PC-3 (cell line): ENCODE data around the gene PAIP2. TPM values are rescaled to one million over a fixed set of nuclear protein-coding genes. Genes with fewer than 3 reads are reported as not detected.

Experiments used
- ATAC-seq: fragments of 200-7000 bp; cut with Tn5 transposase; 2 replicates; pipeline ENCODE4 v1.9.1; 2020; ENCODE audit warnings: mild to moderate bottlenecking, moderate library complexity
- BruUV-seq: library from RNA; stranded (reverse); fragments of 400-500 nt; replicated peaks from 2 replicates; lab custom pipeline; 2021; lab: Mats Ljungman, UMichigan
- CTCF ChIA-PET: fragments of 300-600 bp; sonication (Branson Sonifier 250); formaldehyde crosslinking; loops from one replicate; lab custom pipeline; 2022; ENCODE audit warnings: antibody characterized with exemption; lab: Charles Lee
- POLR2A ChIA-PET: fragments of 300-600 bp; sonication (Branson Sonifier 250); formaldehyde crosslinking; loops from one replicate; lab custom pipeline; 2022; ENCODE audit warnings: antibody characterized with exemption; ENCODE audit not compliant: unreplicated experiment; lab: Charles Lee
- DNase-seq: peaks from one replicate; pipeline ENCODE4 v3.0.0-alpha.2; 2015
- H2AFZ ChIP-seq: fragments of 300-600 bp; sonication (generic); 2 replicates; pipeline ENCODE4 v1.6.0; 2016; ENCODE audit warnings: antibody characterized with exemption, low read length
- H3F3A ChIP-seq: fragments of 300-600 bp; sonication (generic); one replicate; pipeline ENCODE4 v1.6.0; 2017; ENCODE audit warnings: antibody characterized with exemption, low read length, control low read depth, mild to moderate bottlenecking; ENCODE audit not compliant: unreplicated experiment
- H3K27ac ChIP-seq: fragments of 300-600 bp; sonication (generic); 2 replicates; pipeline ENCODE4 v1.5.1; 2016; ENCODE audit warnings: mild to moderate bottlenecking, low read length
- H3K27me3 ChIP-seq: fragments of 300-600 bp; sonication (generic); 2 replicates; pipeline ENCODE4 v1.6.1; 2016; ENCODE audit warnings: low read length, mixed read lengths
- H3K36me3 ChIP-seq: fragments of 300-600 bp; sonication (generic); 2 replicates; pipeline ENCODE4 v1.6.1; 2016; ENCODE audit warnings: low read depth, mixed run types, low read length, mixed read lengths
- H3K4me1 ChIP-seq: fragments of 300-600 bp; sonication (generic); 2 replicates; pipeline ENCODE4 v1.5.1; 2016; ENCODE audit warnings: low read length; ENCODE audit not compliant: insufficient read depth
- H3K4me2 ChIP-seq: fragments of 300-600 bp; sonication (generic); 2 replicates; pipeline ENCODE4 v1.6.0; 2016; ENCODE audit warnings: low read length
- H3K4me3 ChIP-seq: fragments of 300-600 bp; sonication (generic); 2 replicates; pipeline ENCODE4 v1.5.1; 2016; ENCODE audit warnings: mild to moderate bottlenecking, low read length, mixed read lengths
- H3K79me2 ChIP-seq: fragments of 300-600 bp; sonication (generic); 2 replicates; pipeline ENCODE4 v1.6.1; 2017; ENCODE audit warnings: low read length, mixed read lengths
- H3K9ac ChIP-seq: fragments of 300-600 bp; sonication (generic); 2 replicates; pipeline ENCODE4 v1.6.0; 2016; ENCODE audit warnings: mild to moderate bottlenecking, low read length
- H3K9me2 ChIP-seq: fragments of 300-600 bp; sonication (generic); replicated peaks from 2 replicates; pipeline ENCODE4 v1.6.1; 2016; ENCODE audit warnings: mixed run types, low read length, mixed read lengths
- H3K9me3 ChIP-seq: fragments of 300-600 bp; sonication (generic); 2 replicates; pipeline ENCODE4 v1.6.1; 2016; ENCODE audit warnings: low read length, mixed read lengths
- H4K20me1 ChIP-seq: fragments of 300-600 bp; sonication (generic); 2 replicates; pipeline ENCODE4 v1.6.1; 2016; ENCODE audit warnings: low read length, mixed read lengths
- EZH2 ChIP-seq: fragments of 300-600 bp; sonication (generic); IDR thresholded peaks from one replicate; pipeline ENCODE4 v1.6.1; 2017; ENCODE audit warnings: antibody characterized with exemption, mild to moderate bottlenecking, low read length; ENCODE audit not compliant: unreplicated experiment
- EZH2phosphoT487 ChIP-seq: fragments of 300-600 bp; sonication (generic); IDR thresholded peaks from 2 replicates; pipeline ENCODE4 v1.6.1; 2018; ENCODE audit warnings: mild to moderate bottlenecking, antibody characterized with exemption, low read length, borderline replicate concordance
- intact Hi-C: fragments of 100-400 bp; cut with micrococcal nuclease; formaldehyde crosslinking; loops from 2 replicates; pipeline ENCODE4 v1.9.0; 2023
- total RNA-seq: library from RNA; depleted of rRNA; stranded (reverse); fragments of >200 nt; gene quantifications from 2 replicates; pipeline ENCODE4 v1.2.3, GENCODE V29; 2014
- TF ChIP-seq, protein P1 (sequence below): fragments of 300-600 bp; sonication (generic); conservative IDR thresholded peaks from 2 replicates; pipeline ENCODE4 v1.5.1; 2017; ENCODE audit warnings: antibody characterized with exemption, low read depth, mild to moderate bottlenecking, low read length

Gene PAIP2
- total RNA-seq, 1 experiment from 2014 or later, result 35.1 TPM

DNA sequence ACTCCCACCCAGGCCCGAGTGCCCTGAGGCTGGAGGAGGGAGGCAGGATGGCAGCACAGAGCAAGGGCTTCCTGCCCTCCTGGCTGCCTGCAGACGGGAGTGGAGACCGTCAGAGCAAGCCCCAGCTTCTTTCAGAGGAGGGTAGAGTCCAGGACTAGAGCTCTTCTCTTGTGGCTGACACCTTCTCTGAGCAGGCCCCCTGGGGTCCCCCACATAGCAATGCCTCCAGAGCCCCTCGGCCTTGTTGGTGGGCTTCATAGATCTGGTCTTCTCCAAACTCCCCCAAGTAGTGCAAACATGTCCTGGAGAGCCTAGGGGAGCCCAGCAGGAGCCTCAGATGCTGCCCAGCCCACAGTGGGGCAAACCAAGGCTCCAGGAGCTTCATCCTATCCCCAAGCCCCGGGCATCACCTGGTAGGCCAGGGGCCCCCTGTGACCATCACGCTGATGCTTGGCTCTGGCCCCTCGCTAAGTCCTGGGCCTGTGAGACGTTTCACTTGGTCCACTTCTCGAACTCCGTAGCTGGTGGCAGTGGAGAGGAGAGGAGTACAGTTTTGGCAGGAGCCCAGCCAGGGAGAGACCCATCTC, 46.0 kb downstream of the PAIP2 start:
- Histone ChIP-seq H3K9ac (no peak overlapping the region), H3K27me3 (no peaks in the 10 kb centered on the region), H3K79me2 (peaks cover 10% of the 10 kb centered on the region), H3K9me2 (no peaks in the 10 kb centered on the region), H3F3A (no peaks in the 10 kb centered on the region), H4K20me1 (no peaks in the 10 kb centered on the region), H3K4me2 (no peak overlapping the region), H2AFZ (no peak overlapping the region), H3K4me1 (peaks cover 17% of the 10 kb centered on the region), H3K9me3 (no peaks in the 10 kb centered on the region), H3K4me3 (no peak overlapping the region), H3K27ac (no peak overlapping the region), H3K36me3 (no peaks in the 10 kb centered on the region)
- ATAC-seq (no peak), DNase-seq (no peak)
- ChIA-PET CTCF (interaction anchor here (0.5 kb wide), 1 partner anchor 1636 kb away, joined by 4 read pairs; no protein-coding TSS in a partner anchor), POLR2A (no interaction called here)
- BruUV-seq, result no TSS peak
- TF ChIP-seq EZH2phosphoT487 (no peak), EZH2 (no peak)
- TF ChIP-seq, protein P1, sequence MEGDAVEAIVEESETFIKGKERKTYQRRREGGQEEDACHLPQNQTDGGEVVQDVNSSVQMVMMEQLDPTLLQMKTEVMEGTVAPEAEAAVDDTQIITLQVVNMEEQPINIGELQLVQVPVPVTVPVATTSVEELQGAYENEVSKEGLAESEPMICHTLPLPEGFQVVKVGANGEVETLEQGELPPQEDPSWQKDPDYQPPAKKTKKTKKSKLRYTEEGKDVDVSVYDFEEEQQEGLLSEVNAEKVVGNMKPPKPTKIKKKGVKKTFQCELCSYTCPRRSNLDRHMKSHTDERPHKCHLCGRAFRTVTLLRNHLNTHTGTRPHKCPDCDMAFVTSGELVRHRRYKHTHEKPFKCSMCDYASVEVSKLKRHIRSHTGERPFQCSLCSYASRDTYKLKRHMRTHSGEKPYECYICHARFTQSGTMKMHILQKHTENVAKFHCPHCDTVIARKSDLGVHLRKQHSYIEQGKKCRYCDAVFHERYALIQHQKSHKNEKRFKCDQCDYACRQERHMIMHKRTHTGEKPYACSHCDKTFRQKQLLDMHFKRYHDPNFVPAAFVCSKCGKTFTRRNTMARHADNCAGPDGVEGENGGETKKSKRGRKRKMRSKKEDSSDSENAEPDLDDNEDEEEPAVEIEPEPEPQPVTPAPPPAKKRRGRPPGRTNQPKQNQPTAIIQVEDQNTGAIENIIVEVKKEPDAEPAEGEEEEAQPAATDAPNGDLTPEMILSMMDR, result no peak
- intact Hi-C loops, result no loop called here

DNA sequence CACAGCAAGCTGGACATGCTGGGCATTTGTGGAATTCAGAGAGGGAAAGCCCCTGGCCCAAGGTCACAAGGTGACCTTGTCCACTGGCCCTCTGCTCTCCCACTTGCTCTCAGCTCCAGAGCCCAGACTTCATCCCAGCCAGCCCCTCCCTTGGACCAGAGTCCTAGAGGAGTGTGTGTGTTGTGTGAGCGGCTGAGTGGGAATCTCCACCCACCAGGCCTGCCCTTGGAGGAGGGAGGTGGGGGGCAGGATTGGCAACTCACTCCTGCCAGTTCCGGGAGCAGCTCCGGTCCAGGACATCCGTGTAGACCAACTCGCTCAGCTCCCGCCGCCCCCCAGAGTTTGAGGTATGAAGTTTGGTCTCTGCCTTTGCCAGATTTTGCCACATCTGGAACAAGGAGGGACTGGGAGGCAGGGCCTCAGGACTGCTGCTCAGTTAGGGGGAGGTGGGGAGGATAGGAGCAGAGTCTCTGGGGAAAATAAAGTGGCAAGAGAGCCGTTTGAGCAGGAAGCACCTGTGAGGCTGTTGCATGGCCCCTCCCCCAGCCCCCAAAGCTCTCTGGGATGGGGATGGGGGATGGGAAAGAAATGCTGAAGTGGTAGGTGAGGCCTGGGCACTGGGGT, 46.7 kb downstream of the PAIP2 start:
- H3K36me3 ChIP-seq, result no peaks in the 10 kb centered on the region
- no TSS peak for BruUV-seq
- no peak overlapping the region for H3K9ac ChIP-seq
- intact Hi-C loops, result no loop called here
- no peak overlapping the region for H2AFZ ChIP-seq
- no peak for ATAC-seq
- H3K4me3 ChIP-seq, result no peak overlapping the region
- no peak overlapping the region for H3K27ac ChIP-seq
- POLR2A ChIA-PET, result no interaction called here
- H3K27me3 ChIP-seq, result no peaks in the 10 kb centered on the region
- no peaks in the 10 kb centered on the region for H4K20me1 ChIP-seq
- H3K4me1 ChIP-seq, result peaks cover 17% of the 10 kb centered on the region
- TF ChIP-seq EZH2 (no peak), EZH2phosphoT487 (no peak)
- TF ChIP-seq, protein P1, result no peak
- CTCF ChIA-PET, result no interaction called here
- H3K9me3 ChIP-seq, result no peaks in the 10 kb centered on the region
- H3F3A ChIP-seq, result no peaks in the 10 kb centered on the region
- H3K9me2 ChIP-seq, result no peaks in the 10 kb centered on the region
- H3K79me2 ChIP-seq, result peaks cover 16% of the 10 kb centered on the region
- H3K4me2 ChIP-seq, result no peak overlapping the region
- no peak for DNase-seq
